ENCODE data around the gene GSTO2.
A peak's percentile ranks its signal among the peaks of the same experiment; 100 is the strongest.

The GSTO2 gene

GRCh38 chr10:104326991-104327610 is 58.1 kb downstream of the GSTO2 start:
- DNase-seq (ENCODE audit: low read depth in 2 of 2) = no peak

DNA sequence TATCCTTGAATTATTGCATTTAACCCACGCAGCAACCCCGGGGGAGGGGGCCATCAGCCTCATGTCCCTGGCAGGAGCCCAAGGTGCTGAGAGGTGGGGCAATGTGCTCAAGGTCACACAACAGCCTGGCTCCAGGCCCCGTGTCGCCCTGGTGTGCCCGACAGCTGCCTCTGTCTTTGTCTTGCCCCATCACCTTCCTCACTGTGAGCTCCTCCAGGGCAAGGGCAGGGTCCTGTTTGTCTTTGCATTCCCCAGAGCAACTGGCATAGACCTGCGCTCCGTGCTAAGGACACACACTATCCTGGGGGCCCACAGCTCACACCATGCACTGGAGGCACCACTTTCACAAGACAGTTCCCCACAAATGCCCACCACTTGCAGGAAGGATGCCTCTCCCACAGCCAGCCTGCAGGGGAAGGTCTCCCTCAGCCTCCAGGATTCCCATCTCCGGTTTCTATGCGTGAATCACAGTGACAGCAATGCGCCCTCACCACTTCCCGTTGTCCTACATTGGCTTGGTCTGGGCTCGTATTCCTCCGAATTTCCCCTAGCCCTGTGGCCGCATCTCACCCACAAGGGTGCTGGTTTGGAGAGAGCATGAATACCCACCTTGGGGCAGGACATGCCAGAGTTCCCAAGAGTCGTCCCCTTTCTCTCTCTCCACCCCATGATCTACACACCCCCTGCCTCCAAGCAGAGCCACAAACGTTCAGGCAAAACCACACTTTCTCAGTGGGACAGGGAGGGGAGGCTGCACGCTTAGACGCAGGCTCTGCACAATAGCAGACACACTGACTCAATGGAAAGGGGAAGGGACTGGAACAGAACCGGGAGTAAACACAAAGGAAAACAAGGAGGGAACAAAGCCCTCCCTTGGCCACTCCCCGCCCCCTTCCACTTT is 59.0 kb downstream of the GSTO2 start:
- DNase-seq (ENCODE audit: low read depth in 2 of 2) = no peak

DNA sequence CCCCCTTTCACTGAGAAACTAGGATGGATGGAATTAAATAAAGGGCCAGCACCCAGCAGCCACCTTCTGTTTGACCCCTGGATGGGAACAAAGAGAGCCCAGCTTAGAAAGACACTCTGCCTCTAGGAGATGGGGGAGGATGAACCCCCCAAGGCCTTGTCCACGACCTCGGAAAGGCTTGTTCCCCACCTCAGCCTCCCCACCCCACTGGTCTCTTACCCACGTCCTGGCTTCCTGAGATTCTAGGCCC is 59.6 kb downstream of the GSTO2 start:
- DNase-seq (ENCODE audit: low read depth in 2 of 2) = no peak

GRCh38 chr10:104328896-104329710 is 60.1 kb downstream of the GSTO2 start:
- peak in 1 of 2 experiments; percentile 69 for DNase-seq (ENCODE audit: low read depth in 2 of 2)

DNA sequence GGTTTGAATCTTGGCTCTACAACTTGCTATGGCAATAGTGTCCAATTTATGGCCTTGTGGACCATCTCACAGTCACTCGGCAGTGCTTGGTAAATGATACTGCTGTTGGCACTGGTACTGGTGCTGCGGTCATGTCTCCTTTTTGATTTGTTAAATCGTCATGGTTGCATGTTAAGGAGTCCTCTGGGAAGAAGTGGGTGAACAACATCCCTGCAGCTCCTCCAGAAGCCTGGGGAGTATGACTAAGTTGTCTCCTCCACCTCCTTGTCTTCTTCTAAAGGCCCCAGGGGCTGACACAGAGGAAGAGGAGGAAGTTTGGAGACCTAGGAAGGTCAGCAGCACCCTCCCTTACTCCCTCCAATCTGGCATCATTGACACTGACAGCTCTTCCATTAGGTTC is 60.8 kb downstream of the GSTO2 start:
- no peak for DNase-seq (ENCODE audit: low read depth in 2 of 2)

GRCh38 chr10:104330168-104331110 is 61.5 kb downstream of the GSTO2 start:
- no peak for DNase-seq (ENCODE audit: low read depth in 2 of 2)

DNA sequence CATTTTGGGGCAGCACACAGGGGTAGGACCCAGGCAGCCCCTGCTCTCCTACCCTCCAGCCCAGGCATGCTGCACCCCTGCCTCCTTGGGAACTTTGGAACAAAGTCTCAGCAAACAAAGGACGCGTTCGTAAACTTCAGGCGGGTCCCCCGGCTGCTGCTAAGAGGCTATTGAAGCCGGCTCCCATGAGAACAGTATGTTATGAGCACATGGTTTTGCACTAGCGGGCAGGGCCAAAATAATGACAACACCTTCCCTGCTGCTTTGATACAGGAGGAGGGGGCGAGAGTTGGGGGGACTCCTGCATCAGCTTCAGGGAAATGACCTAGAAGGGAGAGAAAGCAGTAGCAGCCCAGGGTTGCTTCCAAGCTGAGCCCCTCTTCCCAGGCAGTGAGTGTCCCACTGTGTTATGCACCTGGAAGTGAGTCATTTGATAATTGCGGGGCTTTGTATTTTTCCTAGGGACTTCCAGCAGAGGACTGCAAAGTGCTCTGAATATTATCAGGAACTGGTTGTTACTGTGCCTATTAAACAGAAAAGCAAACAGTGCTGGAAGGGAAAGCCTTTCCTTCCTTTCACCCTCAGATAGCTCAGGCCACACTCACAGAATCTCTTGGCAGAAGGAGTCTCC is 62.3 kb downstream of the GSTO2 start:
- DNase-seq (ENCODE audit: low read depth in 2 of 2) = no peak

DNA sequence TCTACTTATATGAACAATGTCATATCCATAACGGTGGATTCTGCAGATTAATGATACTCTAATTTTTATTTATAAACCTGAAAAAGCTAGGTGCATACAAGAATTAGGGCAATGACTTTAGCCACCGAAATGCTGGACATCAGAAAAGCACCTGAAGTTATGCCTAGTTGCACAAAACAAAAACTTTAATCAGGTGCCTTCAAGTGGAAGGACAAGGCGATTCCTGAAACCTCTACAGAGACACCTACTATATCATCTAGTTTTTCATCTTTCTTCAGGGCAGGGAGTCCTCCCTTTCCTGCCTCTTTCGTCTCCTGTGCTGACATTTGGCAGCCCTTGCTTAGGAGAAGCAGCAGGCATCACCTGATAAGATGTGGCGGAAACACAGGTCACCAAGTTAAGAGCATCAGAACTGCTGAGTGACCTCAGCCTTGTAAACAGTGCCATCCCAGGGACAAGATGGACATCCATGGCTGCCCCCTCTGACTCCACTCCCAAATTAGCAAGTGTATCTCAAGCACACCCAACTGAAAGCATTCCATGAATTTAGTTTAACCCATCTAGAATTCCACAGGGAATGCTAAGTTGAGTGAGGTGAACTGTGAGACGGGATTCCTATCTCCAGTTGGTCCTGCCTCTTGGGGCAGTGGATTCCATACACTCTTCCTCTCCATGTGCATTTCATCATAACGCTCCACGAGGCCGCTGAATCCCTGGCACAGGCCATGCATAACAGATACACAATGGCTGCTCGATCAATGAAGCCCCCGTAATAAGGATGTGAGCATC is 63.5 kb downstream of the GSTO2 start:
- no peak for DNase-seq (ENCODE audit: low read depth in 2 of 2)

DNA sequence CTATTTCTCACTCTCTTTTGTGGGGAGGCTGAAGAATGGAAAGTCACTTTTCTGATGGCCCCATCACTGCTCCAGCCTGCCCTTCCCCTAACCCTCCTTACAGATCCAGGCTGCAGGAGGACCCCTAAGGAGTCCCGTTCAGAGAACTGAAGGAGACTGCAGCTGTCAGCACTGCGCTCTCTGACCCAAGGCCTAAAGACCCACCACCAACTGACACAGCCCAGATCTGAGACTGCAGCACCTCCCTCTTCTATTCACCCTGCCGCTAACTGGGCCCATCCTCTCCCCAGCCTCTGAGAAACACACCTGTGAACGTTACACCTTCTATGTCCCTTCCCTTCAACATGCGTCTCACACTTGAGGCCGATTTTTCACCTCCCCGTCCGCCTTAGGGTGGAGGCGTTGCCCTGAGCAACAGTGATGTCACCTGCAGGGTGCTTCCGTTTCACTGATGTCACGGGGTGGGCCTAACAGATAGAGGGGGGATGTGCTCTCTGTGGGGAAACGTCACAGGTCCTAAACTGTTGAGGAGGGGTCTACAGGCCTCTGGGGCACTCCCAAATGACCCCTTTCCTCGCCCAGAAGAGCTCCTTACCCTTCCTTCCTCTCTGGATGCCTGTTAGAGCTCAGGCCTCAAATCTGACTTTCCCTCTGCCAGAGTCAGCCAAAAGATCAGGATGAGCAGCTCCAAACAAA is 64.2 kb downstream of the GSTO2 start:
- DNase-seq (ENCODE audit: low read depth in 2 of 2) = no peak

DNA sequence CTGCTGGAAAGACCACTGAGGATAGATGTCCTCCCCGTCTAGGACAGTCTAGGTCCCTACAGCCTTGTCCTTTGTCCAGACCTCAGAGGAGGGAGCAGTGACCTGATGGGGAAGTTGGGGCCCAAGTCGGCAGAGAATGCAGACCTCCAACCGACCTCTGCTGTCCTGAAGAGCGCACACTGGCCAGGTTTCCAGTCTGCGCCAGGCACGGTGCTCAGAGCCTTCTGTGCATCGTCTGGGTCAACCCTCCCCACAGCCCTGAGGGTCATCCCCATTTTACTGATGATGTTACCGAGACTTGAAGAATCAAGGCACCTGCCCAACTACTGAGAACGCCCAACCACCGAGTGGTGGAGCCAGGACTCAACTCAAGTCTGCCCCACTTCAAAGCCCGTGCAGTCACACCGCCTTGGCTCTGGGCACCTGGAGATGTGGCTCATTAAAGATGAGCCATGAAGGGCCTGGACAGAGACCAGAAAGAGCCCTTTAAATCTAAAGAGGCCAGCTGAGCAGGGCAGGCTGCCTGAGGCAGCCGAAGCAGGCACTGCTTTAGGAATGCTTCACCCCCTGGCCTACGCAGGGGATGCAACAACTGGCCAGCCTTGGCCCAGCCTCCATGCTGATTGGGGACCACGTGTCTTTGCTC is 64.9 kb downstream of the GSTO2 start:
- no peak for DNase-seq (ENCODE audit: low read depth in 2 of 2)

DNA sequence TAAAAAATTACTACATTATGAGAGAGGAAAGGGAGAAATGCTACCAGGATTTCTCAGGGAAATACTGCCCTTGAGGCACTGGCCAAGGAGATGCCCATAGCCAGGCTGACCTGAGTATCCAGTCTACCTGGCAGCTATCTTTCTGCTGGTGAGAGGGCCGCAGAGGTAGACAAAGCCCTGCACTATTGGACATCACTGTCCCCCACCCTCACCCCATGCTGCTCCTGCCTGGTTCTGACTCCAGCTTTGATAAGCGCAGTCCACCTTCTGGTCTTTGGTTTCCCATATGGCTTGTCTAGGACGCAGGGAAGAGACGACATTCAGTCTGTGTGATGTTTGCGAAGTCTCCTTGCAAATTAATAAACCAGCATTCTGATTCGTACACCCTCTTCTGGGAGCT is 65.6 kb downstream of the GSTO2 start:
- no peak for DNase-seq (ENCODE audit: low read depth in 2 of 2)

GRCh38 chr10:104334965-104335650 is 66.1 kb downstream of the GSTO2 start:
- no peak for DNase-seq (ENCODE audit: low read depth in 2 of 2)

- DNase-seq (ENCODE audit: low read depth in 2 of 2) = peak in 1 of 2 experiments; percentile 50
These were observed 68.0 kb downstream of the GSTO2 start for GRCh38 chr10:104336821-104337467.

- DNase-seq (ENCODE audit: low read depth in 2 of 2) = no peak
These were observed 68.6 kb downstream of the GSTO2 start for GRCh38 chr10:104337521-104337984.

GRCh38 chr10:104337985-104338735 is 69.2 kb downstream of the GSTO2 start, which contains the start of gene ITPRIP:
Gene ITPRIP, minus strand, starts transcription at chr10:104338465. Its CDS starts 22,414 bp downstream, at chr10:104316051.
- peak in 1 of 2 experiments; percentile 71 for DNase-seq (ENCODE audit: low read depth in 2 of 2)

DNA sequence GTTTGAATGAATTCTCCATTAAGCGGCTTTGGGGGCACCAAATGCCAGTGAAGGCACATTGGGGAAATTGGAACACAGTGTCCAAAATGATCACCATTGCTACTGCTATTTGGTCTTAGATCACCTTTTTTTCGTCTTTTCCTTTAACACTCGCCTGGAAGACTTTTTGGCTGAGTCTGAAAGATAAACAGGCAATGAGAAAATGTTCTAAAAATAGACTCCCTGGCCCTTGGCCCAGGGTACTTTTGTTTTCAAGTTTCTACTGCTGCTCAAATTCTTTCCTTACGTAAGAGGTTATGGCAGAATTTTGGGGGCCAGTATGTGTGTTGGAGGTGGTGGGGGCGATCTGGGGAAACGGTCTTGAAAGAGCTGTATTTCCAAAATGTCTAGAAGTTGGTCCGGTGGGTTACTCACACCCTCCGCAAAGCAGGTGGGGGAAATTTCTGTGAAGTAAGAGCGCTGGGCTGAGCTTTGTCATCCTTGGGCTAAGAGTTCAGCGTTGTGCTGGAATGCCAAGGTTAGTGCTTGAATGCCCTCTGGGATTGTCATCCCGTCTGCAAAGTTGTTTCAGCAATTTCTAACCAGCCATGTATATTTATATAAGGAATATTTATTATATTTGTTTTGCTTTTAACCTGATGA is 70.6 kb downstream of the GSTO2 start:
- DNase-seq (ENCODE audit: low read depth in 2 of 2) = peak in 1 of 2 experiments; percentile 52

Measured in fibroblast of skin of left quadriceps (primary cell).